HG03097 (cell line): Measurements from ENCODE around the gene SLC22A23.

Experiments used
- ATAC-seq: cut with Tn5 transposase; IDR thresholded peaks from one replicate; pipeline ENCODE4 v1.9.1; 2021; ENCODE audit not compliant: unreplicated experiment, low FRiP score

SLC22A23 gene

DNA sequence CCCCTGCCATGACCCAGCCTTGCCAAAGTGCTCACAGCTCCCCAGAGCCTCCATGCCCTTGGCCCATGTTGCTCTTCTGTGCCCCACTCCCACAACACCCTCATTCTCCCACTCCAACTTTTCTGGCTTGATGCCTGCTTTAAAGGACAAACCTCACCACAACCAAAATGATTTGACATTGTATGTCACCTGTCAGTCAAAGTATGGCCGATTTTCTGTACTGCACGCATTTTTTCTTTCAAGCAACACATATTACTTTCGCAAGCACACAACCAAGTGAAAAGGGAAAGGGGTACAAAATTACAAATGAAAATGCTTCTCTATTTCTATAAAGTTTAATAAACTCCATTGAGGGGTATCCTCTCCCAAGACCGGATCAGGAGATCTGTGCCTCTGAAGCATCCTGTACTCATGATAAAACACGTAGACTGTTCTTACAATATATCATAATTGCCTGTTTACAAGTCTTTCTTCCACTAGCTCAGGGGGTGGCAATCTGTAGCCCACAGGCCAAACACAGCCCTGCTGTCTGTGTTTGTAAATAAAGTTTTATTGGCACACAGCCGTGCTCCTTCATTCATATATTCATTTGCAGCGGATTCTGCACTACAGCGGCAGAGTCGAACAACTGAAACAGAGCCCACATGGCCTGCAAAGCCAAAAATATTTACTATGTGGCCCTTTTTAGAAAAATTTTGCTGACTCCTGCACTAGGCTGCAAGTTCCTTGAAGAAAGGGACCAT lies 32.5 kb downstream of the SLC22A23 start:
- ATAC-seq = no peak

DNA sequence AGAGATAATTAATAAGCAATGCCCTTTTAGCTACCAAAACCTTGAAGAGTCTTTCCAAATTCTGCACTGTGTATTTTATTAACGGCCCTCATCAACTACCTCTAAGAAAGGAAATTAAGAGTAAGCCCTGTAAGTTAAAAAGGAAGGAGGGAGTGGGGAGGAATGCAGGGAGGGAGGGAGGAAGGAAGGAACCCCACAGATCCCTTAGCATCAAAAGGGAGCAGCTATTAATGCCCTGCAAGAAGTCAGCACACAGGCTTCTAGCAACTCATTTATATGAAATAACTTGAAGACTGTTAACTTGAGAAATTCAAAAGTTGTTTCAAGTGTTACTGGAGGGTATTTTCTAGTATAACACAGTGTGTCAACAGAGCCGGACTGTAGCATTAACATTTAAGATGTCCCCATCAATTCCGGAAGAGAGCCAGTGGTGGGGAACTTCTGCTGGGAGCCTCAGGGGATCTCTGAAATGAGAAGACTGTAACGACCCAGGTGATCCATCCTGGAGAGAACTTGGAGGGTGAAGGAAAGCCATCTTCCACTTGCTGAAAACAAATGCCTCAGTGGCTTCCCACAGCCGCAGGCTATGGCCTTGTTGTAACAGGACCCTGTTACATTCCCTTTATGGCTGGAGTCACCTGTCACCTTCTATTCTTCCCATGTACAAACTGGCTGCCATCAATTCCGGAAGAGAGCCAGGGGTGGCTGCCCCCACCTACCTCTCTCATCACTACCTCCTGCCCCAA lies 33.2 kb downstream of the SLC22A23 start:
- ATAC-seq = no peak

DNA sequence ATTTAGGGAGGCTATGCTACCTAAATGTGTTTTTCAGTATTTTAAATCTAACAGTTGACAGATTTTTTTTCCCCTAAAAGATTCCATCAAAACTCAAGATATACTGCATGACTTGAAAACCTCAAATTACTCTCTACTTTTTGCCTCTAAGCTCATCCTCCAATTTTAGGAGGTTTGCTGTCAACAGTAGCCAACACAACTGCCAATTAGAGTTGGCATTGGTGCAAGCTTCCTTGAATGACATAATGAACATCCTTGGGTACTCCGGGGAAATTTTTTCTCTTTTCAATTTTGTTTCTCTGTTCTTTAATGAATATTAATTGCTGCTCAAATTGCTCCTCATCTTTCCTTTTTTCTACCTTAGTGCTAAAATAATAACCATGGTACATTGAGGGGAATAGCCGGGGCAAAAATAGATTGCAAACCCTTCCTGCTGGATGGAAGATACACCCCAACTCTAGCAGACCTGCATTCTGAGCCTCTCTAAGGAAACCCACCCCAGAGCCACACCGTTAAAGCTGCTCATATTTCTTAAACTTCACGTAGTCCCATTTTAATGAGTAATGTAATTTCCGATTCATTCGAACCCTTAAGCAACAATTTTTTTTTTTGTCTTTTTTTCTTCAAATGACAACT lies 34.3 kb downstream of the SLC22A23 start:
- ATAC-seq = no peak

DNA sequence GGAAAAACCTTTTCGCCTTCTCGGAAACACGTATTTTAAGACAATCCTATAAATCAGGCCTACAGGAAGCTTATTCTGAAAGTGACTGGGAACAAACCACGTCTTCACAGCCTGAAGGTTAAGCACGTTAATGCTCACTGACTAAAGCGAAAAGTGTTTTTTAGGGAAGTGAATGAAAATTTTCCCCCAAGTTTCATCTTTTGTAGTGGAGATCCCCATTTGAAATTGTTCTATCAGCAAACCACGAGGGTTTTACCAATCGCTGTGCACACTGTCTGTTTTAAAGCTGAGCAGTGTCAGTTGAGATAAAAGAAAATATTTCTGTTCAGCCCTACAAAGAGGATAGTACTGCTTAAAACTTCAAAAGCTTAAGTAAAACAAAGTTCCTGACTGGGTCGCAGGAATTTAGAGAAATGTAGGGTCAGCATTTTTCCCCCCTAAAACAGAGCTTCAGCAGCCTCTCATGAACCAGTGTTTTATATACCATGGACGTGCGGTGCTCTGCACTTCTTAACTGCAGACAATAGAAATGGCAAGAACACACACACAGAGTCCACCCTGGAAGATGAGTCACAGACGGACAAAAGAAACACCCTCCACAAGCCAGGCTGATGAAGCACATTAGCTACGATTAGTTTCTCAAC lies 34.9 kb downstream of the SLC22A23 start:
- no peak for ATAC-seq

DNA sequence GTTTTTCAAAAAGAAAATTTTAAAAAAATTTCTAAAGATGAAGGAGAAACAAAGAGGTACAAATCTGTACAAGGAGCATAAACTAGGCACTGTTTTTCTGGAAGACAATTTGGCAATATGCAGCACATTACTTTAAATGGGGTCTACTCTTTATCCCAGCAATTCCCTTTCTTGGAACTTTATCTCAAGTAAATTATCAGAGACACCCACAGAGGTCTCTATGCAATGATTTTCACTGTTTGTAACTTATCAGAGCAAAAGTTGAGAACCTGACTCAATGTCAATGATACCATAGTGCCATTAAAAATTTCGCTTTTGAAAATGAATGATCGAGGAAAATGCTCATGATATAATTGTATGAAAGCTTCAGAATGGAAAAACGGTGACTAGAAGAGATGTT lies 35.7 kb downstream of the SLC22A23 start:
- ATAC-seq = no peak

DNA sequence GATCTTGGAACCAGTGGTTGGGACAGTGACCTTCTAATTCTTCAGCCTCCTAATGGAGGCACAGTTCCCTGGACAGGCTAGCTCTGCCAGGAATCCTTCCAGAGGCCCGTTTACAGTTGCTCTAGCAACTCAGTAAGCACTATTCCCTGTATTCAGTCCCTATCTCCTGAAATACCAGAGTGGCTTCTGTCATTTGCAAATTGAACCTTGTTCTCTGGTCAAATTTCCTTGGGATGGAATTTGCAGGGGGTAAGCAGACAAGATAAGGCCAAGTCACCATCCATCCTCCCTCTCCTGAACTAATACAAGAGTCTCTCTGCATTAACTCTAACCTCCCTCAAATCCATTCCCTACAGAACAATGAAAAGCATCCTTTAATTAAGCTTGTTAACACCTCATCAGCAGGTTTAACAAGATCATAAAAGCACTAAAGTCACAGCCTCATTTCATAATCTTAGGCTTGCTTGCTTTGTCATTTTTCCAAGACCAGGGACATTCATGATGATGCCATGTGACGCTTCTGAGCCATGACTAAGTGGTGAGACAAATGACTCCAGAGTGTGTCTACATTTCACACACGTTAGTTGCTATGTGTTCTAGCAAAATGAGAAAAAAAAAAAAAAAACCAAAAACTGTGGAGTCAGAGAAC lies 37.1 kb downstream of the SLC22A23 start:
- ATAC-seq = no peak

DNA sequence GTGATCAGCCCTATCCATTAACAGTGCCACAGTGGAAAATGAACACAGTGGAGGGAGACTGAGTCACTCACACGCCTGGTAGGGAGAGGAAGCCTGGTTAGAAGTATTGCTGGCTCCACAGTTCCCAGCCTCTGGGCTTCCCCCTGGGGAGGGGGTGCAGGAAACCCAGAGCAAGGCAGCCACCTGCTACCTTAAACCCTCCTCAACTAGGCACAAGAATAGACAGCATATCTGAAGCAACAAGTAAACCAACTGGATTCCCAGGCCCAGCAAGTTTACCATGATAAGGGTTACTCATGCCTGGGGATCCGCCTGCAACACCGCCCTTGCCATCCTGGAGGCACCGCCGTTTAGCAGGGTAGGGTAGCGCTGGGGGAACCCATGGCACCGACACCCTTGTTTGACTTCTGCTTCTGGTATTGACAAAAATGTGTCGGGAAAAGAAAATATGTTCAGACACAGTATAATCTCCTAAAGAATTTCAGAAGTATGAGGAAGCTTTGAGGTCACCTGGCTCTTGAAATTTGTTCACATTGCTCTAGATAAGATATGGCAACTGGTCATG lies 38.3 kb downstream of the SLC22A23 start:
- no peak for ATAC-seq

DNA sequence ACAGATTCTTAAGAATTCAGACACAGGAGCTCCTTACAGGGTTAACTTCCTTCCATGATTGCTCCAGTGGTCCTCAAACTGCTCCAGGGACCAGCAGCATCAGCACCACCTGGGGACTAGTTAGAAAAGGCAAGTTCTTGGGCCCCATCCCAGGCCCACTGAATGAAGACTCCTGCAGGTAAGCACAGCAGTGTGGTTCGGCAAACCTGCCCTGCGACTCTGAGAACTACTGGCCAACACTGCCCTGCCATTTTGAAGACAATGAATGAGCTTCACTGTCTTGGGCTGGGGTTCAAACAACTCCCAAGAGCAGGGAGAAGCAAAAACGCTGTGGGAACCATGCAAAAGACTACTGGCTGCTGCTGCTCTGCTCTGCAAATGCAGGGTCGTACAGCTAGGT lies 39.4 kb downstream of the SLC22A23 start:
- ATAC-seq = no peak

DNA sequence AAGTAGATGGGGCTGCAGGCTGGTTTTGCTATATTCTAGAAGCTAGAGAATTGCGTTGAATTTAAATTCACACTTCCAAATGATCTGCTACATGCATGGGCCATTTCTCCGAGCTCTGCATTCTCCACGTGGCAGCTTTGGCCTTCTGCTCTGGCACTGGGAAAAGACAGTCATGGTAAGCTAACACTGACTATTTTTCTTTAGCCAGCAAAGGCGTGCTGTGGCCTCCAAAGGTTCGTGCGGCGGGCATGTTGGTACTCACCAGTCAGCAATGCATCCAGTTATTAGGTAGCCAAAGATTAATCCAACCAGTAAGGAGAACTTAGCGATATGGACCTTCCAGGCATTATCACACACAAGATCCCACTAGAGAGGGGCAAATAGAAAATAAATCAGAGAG lies 41.4 kb downstream of the SLC22A23 start:
- no peak for ATAC-seq

DNA sequence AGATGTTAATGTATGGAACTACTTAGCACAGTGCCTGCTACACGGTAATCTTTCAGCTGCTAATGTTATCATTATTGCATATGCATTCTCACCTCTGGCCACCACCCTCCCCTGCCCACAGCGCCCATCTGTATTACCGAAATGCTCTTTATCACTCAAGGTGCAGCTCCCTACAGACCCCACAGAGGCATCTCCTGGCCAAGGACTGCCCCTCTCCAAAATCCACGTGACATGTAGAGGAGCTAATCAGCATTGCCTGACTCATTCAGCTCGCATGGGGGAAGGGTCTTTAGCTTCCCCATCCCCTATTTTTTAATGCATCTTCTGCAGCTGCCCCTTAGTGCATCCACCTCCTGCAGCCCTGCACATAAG lies 41.8 kb downstream of the SLC22A23 start:
- ATAC-seq = no peak

DNA sequence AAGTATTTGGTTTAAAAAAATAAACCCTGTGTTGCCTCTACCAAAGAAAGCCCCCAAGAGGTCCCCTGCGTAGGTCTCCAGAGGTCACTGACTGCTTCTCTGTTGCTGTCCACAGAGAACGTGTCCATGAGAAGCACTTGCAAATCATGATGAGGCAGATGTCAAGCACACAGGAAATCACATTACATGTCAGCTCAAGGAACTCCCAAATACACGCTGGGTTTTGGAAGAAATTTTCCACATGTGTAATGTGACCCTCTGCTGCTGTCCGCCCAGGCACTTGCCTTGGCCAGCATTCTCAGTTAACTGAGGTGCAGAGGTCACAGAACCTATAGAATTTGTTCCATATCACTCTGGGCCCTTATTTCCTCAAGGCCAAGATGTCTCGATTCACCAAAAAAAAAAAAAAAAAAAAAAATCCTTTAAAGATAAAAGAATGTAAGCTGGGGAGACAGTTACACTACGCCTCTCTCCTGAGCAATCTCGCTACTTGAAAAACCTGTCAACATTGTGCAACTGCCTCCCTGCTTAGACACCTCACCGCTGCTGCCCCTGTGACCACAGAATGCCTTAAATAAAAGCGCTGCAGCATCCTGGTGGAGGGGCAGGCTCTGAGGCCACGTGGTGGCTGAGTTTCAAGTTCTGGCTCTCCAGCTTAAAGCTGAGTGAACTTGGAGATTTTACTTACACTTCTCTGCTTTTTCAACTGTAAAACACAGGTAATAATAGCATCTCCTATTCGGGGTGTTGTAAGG lies 42.3 kb downstream of the SLC22A23 start:
- ATAC-seq = no peak

DNA sequence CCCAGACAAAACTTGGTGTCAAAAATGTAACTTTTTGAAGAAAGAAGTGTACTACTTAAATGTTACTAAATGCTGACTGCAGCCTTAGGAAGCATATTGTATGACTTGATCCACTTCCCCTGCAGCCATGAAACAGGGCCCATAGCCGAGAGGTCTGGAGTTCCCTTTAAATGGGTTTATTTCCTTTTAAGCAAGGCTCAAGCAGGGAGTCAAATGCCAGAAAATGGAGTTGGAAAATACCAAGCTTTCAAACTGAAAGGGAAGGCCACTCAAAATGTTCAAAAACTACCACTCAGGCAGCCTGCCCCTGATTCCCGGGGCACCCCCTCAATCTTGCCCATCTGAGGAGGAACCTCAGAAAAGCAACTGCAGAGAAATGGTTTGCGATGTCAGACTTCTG lies 43.3 kb downstream of the SLC22A23 start:
- no peak for ATAC-seq

DNA sequence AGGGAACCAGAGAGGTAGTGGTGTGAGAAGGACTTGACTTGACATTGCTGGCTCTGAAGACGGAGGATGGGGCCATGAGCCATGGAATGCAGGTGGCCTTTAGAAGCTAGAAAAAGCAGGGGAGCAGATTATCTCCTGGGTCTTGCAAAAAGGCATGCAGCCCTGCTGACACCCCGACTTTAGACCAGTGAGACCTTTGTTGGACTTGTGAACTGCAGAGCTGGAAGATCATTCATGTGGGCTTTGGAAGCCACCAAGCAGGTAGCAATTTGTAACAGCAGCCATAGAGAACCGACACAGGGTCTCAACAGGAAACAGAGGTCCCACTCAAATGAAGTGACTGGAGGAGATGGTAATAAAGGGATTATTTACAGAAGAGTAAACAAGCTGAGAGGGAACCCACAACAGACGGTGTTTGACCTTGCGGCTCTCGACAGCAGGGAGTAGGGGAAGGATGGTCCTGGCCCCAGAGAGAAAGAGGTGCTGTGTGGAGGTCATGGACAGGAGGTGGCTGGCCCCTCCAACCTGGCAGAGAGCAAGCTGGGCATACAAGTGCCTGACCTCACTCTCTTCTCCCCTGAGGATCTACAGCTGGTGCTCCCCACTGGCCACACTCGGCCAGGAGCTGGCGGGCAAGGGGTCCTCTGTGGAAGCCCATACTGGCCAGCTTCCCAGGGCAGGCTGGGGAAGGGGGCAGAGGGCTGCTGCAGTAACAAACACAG lies 43.9 kb downstream of the SLC22A23 start:
- no peak for ATAC-seq

DNA sequence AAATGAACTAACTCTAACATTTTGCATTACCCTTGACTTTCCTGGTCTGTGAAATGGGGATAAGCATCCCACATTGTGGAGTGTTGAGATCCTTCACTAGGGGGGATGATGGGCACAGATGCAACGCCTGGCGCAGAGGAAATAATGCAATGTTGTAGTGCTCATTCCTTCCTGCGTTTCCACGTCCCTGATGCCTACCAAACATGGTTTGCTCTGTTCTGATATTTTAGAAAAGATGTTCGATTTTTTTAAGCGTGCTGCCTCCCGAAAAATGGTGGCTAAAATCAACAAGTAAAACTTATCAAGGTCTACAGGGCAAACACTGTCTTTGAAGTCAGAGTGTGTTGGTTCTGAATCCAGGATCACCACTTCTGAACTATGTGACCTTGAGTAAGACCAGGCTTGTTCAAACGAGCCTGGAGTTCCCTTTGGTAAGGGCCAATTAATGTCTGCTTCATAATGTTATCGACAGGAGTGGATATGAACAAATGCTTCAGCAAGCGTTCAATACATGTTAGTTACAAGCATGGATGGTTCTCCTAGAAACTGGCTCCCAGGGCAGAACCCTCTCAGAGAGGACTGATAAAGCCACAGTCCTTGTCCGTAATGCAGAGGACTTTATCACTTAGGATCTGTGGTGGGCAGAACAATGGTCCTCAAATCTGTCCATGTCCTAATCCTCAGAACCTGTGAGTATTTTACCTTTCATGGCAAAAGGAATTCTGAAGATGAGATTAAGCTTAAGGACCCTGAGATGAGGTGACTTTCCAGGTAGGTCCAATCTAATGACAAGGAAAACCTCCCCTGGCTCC lies 44.7 kb downstream of the SLC22A23 start:
- ATAC-seq = no peak

DNA sequence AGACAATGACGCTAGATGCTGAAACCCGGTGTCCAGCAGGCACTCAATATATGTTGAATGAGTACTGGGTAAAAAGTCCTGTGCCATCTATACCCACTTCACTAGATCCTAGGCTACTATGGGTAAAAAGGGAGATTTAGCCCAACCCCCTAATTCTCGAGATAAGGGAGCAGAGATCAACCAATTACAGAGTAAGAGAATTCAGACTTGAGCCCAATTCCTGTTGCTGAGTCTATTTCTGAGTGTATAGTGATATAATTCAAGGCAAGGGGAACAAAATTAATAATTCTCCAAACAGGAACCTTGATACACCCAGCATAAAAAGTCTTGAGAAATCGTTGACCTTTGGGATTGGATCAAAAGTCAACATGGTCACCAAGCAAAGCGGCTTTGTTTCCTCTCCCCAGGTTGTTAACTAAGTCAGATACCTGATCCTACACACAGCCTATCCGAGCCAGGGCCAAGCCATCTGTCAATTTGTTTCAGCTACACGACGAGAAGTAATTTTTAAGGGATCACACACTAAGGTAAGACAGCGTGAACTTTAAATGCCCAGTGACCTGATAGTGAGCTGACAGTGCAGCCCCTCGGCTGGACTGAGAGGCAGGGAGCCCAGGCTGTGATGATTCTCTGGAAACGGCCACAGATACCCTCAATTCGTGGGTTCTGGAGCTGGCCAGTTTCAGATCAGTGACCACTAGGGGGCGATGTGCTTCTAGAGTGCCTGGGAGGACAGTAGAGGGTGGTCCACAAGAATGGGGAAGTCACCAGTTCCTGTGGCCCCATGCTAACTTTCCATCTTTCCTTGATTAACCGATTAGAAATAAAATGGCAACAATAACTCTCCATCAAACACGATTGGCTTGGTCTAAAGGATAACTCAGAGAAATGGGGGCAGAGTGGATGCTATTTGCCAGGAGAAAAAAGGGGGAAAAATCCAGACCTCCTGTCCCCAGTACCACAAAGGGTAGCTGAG lies 46.2 kb downstream of the SLC22A23 start:
- no peak for ATAC-seq

DNA sequence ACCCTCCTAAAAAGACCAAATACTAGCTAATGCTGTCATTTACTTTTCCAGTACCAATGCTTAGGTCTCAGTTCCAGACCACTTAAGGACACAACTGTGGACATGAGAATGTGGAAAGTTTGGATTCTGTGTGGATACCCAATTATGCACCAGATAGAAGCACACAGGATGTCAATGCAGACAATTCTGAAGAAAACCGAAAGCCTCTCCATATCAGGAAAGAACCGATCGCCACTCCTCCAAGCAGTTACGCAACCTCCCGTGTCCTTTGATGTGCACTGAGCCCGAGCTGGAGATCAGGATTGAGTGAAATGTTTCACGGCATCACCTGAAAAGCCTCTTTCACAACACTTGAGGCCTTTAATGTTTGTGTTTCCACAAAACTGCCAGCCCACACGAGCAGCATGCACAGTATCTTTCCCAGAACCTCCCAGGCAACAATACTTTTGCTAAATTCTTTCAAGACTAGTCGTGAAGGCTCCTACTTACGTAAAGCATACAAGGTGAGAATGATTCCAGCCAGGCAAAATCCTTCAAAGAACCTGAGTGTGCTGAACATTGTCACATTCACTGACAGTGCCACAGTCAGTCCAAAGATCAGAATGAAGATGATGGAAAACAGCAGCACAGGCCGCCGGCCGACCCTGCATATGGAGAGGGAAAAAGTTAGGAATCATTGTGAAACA lies 47.0 kb downstream of the SLC22A23 start:
- ATAC-seq = no peak

DNA sequence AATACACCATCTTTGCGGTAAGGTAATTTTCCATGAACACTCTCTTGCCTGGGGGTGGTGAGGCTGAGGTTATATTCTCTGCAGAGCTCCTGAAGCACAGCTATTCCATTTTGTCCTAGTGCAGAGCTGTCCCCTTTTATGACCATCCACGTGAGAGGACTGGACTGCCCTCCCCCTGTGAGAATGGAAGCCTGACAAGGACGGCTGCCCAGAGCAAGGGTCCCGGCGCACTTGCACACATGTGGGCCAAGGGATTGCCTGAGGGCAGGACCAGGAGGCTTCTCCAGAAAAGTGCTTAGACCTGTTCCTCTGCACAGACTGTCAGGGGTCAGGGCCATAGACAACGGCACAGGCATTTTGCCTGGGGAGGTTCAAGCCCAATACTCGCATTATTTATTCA lies 48.2 kb downstream of the SLC22A23 start:
- ATAC-seq = no peak
